HEK293 (cell line): ENCODE results near the gene AKIP1.

ENCODE experiments used
- TCF7L2 ChIP-seq: IDR thresholded peaks from 2 replicates; pipeline ENCODE4 v1.6.1; 2011; ENCODE audit warnings: low read depth, mild to moderate bottlenecking, inconsistent platforms, low read length, moderate library complexity, borderline replicate concordance
- ZFP3 ChIP-seq: fragments of 450-650 bp; formaldehyde crosslinking; IDR thresholded peaks from 2 replicates; pipeline ENCODE4 v1.5.1; 2016; ENCODE audit warnings: low read depth, missing biosample characterization, missing genetic modification characterization
- ZNF341 ChIP-seq: fragments of 450-650 bp; formaldehyde crosslinking; IDR thresholded peaks from 2 replicates; pipeline ENCODE4; 2016; ENCODE audit warnings: low read depth, missing biosample characterization, missing genetic modification characterization
- ZNF398 ChIP-seq: fragments of 450-650 bp; formaldehyde crosslinking; IDR thresholded peaks from 2 replicates; pipeline ENCODE4 v1.5.1; 2017; ENCODE audit warnings: missing biosample characterization, missing genetic modification characterization
- ZNF48 ChIP-seq: fragments of 450-650 bp; formaldehyde crosslinking; IDR thresholded peaks from 2 replicates; pipeline ENCODE4 v1.5.1; 2016; ENCODE audit warnings: missing biosample characterization, missing genetic modification characterization
- ZNF629 ChIP-seq: fragments of 450-650 bp; formaldehyde crosslinking; IDR thresholded peaks from 2 replicates; pipeline ENCODE4 v1.5.1; 2017; ENCODE audit warnings: missing biosample characterization, missing genetic modification characterization
- TF ChIP-seq, protein P1 (sequence below): fragments of 450-650 bp; formaldehyde crosslinking; IDR thresholded peaks from 2 replicates; pipeline ENCODE4 v1.5.1; 2016; ENCODE audit warnings: missing biosample characterization, missing genetic modification characterization
- TF ChIP-seq, protein P2 (sequence below): fragments of 450-650 bp; formaldehyde crosslinking; IDR thresholded peaks from 2 replicates; pipeline ENCODE4 v1.5.1; 2016; ENCODE audit warnings: missing biosample characterization, missing genetic modification characterization

GRCh38 chr11:8937659-8938058 is 26.7 kb downstream of the AKIP1 start:
- no peak for TF ChIP-seq ZFP3 (tag by site-specific recombination)
- no peak for TF ChIP-seq ZNF398
- no peak for TF ChIP-seq TCF7L2
- TF ChIP-seq, protein P1, sequence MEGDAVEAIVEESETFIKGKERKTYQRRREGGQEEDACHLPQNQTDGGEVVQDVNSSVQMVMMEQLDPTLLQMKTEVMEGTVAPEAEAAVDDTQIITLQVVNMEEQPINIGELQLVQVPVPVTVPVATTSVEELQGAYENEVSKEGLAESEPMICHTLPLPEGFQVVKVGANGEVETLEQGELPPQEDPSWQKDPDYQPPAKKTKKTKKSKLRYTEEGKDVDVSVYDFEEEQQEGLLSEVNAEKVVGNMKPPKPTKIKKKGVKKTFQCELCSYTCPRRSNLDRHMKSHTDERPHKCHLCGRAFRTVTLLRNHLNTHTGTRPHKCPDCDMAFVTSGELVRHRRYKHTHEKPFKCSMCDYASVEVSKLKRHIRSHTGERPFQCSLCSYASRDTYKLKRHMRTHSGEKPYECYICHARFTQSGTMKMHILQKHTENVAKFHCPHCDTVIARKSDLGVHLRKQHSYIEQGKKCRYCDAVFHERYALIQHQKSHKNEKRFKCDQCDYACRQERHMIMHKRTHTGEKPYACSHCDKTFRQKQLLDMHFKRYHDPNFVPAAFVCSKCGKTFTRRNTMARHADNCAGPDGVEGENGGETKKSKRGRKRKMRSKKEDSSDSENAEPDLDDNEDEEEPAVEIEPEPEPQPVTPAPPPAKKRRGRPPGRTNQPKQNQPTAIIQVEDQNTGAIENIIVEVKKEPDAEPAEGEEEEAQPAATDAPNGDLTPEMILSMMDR (tag by site-specific recombination) = no peak
- no peak for TF ChIP-seq ZNF341 (tag by site-specific recombination)
- TF ChIP-seq, protein P2, sequence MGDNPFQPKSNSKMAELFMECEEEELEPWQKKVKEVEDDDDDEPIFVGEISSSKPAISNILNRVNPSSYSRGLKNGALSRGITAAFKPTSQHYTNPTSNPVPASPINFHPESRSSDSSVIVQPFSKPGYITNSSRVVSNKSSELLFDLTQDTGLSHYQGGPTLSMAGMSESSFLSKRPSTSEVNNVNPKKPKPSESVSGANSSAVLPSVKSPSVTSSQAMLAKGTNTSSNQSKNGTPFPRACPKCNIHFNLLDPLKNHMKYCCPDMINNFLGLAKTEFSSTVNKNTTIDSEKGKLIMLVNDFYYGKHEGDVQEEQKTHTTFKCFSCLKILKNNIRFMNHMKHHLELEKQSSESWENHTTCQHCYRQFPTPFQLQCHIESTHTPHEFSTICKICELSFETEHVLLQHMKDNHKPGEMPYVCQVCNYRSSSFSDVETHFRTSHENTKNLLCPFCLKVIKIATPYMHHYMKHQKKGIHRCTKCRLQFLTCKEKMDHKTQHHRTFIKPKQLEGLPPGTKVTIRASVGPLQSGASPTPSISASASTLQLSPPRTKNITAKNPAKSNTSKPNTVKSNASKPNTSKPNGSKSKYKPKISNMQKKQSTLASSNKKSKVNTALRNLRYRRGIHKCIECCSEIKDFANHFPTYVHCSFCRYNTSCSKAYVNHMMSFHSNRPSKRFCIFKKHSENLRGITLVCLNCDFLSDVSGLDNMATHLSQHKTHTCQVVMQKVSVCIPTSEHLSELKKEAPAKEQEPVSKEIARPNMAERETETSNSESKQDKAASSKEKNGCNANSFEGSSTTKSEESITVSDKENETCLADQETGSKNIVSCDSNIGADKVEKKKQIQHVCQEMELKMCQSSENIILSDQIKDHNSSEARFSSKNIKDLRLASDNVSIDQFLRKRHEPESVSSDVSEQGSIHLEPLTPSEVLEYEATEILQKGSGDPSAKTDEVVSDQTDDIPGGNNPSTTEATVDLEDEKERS (tag by site-specific recombination) = no peak
- TF ChIP-seq ZNF629 = no peak
- no peak for TF ChIP-seq ZNF48 (tag by site-specific recombination)
